ENCODE measurements around the gene MVK.

DNA sequence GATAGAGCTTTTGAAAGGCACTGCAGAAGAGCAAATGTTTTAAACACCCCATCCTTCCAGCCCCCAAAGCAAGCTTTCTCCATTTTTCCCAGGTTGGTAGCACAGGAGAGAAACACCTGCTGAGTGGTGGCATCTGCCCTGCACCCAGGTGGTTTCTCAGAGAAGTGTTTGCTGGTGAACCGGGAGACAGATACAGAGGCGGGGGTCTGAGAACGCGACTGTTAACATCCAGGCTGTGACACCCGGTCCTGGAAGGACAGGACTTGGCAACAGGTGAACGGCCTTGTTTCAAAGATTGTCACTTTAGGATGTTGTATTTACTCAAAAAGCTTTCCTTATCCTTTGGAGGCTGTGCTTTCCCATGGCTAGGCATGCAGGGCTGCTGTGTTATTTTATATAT lies 18.8 kb upstream of the MVK start:
- TF ChIP-seq EZH2 (IDR thresholded peaks at IDR 0.05; ENCODE audit: low read length), result no peak
- TF ChIP-seq, protein P1, sequence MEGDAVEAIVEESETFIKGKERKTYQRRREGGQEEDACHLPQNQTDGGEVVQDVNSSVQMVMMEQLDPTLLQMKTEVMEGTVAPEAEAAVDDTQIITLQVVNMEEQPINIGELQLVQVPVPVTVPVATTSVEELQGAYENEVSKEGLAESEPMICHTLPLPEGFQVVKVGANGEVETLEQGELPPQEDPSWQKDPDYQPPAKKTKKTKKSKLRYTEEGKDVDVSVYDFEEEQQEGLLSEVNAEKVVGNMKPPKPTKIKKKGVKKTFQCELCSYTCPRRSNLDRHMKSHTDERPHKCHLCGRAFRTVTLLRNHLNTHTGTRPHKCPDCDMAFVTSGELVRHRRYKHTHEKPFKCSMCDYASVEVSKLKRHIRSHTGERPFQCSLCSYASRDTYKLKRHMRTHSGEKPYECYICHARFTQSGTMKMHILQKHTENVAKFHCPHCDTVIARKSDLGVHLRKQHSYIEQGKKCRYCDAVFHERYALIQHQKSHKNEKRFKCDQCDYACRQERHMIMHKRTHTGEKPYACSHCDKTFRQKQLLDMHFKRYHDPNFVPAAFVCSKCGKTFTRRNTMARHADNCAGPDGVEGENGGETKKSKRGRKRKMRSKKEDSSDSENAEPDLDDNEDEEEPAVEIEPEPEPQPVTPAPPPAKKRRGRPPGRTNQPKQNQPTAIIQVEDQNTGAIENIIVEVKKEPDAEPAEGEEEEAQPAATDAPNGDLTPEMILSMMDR (optimal IDR thresholded peaks at IDR 0.05 in 1 of 3, IDR thresholded peaks at IDR 0.05 in 1 of 3, conservative IDR thresholded peaks at IDR 0.05 in 1 of 3; ENCODE audit: extremely low read depth in 1 of 3, insufficient read depth in 2 of 3, low read length in 3 of 3), result no peak
